ES-I3 (cell line): ENCODE data around the gene SGTA.
A peak's percentile ranks its signal among the peaks of the same experiment; 100 is the strongest.
"Not testable (repeated sequence)": the region's sequence is repeated elsewhere in the genome, so short reads cannot be mapped to it uniquely, and the experiment has no call there.

Experiments used
- H3K36me3 ChIP-seq: 2 replicates; pipeline ENCODE4 v1.6.1; 2013; ENCODE audit warnings: mild to moderate bottlenecking, low read length, control low read depth, moderate library complexity; ENCODE audit not compliant: insufficient read depth
- H3K4me1 ChIP-seq: 2 replicates; pipeline ENCODE4 v1.6.1; 2013; ENCODE audit warnings: mild to moderate bottlenecking, control low read depth, low read length; ENCODE audit not compliant: insufficient read depth
- H3K9ac ChIP-seq: 2 replicates; pipeline ENCODE4 v1.6.1; 2013; ENCODE audit warnings: low read depth, mild to moderate bottlenecking, low read length, moderate library complexity
- H3K9me3 ChIP-seq: 2 replicates; pipeline ENCODE4 v1.6.1; 2013; ENCODE audit warnings: mild to moderate bottlenecking, low read length, moderate library complexity; ENCODE audit not compliant: control insufficient read depth, insufficient read depth

The SGTA gene

DNA sequence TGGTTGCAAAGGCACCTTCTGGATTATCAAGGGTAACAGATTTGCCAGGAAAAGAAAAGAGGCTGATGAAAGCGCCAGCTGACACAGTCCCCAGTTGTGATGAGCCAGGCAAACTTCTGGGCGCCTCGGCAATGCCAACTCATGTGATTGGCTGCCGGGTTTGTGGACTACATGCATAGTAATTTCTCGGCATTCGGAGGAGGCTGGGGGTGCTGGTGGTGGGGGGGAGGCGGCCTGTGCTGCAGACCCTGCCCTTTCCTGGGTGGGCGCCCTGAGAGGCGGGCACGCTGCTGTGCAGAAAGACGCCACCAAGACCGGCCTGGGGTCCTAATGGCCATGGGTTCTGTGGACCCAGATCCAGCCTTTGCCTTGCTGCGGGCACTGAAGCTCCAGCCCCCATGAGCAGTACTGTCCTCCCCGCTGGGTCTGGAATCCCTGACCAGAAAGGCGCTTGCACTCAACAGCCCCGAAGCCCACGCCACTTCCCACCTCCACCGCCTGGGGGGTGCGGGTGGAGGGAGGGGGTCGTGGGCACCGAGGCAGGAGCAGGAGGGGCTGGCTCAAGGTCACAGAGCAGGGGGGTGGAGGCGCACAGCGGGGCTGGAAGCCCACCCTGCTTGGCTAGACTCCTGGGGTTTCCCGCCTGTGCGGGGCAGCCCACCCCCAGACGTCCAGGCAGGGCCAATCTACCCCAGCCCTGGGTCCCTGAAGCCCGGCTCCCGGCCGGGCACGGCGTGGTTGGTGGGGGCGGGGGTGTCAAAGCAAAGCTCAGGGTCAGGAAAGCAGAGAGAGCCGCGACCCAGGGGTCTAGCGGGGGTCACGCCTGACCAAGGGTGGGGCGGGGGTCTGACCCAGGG, 62.9 kb downstream of the SGTA start:
- Histone ChIP-seq H3K9ac (peak overlapping the region; percentile 70), H3K36me3 (no peaks in the 10 kb centered on the region), H3K4me1 (peaks cover 3% of the 10 kb centered on the region; the same call in 1 of the 2 replicates), H3K9me3 (no peaks in the 10 kb centered on the region; the same call in 1 of the 2 replicates)

GRCh38 chr19:2719232-2719735, 63.8 kb downstream of the SGTA start:
- Histone ChIP-seq H3K9ac (no peak overlapping the region), H3K9me3 (no peaks in the 10 kb centered on the region; the same call in none of the 2 replicates), H3K4me1 (peaks cover 3% of the 10 kb centered on the region; the same call in 1 of the 2 replicates), H3K36me3 (no peaks in the 10 kb centered on the region)

DNA sequence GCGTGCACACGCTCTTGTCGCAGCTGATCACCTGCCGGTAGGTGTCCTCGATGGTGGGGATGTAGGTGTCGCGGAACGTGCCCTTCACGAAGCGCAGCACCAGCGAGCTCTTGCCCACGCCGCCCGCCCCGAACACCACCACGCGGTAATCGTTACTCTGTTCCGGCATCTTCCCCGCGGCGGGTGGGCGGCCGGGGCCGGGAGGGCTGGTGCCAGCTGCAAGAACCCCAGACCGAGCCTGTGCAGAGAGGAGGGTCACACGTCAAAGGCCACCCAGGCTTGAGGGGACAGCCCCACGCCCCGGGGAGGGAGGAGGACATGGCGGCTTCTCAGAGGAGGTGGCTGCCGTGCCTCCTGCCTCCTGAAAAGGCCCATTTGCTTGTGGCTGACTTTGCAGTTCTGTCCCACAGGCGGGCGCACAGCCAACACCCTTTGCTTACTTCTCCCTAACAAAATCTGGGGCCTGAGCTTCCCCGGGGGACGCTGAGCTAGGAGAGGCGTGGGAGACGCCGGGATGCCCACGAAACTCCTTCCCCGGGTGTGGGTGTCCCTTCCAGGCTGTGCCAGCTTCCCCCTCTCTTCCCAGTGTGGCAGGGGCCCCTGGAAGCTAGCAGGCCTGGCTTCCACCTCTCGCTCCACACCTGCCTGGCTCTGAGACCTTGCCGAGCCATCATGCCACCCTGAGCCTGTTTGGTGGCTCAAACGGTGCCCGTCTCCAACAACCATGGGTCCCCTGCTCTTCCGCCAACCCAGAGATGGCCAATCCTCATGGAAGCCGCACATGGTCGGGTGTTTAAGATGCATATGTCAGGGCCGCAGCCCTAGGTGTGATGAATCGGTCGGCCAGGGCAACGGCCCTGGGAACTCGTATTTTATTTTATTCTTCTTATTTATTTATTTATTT, 65.2 kb downstream of the SGTA start:
- Histone ChIP-seq H3K4me1 (no peaks in the 10 kb centered on the region), H3K36me3 (no peaks in the 10 kb centered on the region), H3K9ac (no peak overlapping the region), H3K9me3 (no peaks in the 10 kb centered on the region; the same call in none of the 2 replicates)

DNA sequence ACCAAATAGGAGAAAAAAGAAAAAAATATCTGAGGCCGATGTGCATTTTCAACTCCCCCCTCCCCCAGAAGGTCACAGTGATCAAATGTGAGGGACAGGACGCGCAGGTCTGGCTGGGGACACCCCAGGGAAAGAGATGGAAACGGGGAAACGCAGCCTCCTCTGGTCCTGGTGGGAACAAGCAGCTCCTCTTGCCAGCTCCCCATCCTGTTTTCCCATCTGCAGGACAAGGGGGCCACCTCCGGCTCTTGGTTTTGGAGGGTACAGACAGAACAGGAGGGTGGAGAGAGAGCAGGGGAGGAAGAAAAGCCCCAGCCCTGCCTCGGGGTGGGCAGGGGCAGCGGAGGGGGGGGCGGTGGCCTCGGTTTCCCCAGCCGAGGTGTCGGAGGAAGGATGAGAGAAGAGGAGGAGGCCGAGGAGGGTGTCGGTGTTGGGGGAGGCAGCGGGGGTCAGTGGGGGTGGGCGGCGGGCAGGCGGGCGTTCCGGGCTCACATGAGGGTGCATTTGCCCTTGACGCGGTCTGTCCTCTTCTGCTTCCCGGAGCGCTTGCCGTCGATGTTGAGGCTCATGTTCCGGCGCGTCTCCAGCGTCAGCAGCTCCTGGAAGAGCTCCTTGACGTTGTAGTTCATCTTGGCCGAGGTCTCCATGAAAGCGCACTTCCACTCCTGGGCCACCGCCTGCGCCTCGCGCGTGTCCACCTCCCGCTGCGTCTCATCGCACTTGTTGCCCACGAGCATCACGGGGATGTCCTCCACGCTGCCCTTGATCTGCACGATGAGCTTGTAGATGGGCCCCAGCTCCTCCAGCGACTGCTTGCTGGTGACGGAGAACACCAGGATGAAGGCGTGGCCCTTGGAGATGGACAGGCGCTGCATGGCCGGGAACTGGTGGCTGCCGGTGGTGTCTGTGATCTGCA, 66.1 kb downstream of the SGTA start:
- no peaks in the 10 kb centered on the region for H3K4me1 ChIP-seq
- no peaks in the 10 kb centered on the region for H3K36me3 ChIP-seq
- H3K9ac ChIP-seq: no peak overlapping the region
- H3K9me3 ChIP-seq: no peaks in the 10 kb centered on the region; the same call in none of the 2 replicates

DNA sequence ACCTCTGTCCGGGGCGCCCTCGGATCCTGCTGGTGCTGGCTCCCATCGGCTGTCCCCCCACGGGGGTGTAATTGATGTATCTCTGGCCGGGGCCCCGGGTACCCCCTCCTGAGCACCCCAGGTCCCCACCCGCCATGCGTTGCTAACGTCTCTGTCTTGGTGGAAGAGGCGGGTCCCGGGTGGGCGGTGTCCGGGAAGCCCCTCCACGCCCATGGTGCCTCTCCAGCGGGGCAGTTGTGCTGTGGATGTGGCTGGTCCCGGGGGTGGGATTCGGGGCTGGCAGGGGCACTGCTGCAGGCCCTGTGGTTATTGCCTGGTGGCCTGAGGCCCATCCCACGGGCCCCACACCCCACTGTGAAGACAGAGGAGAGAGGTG, 66.8 kb downstream of the SGTA start:
- Histone ChIP-seq H3K4me1 (no peaks in the 10 kb centered on the region), H3K9ac (no peak overlapping the region), H3K9me3 (no peaks in the 10 kb centered on the region; the same call in none of the 2 replicates), H3K36me3 (no peaks in the 10 kb centered on the region)

DNA sequence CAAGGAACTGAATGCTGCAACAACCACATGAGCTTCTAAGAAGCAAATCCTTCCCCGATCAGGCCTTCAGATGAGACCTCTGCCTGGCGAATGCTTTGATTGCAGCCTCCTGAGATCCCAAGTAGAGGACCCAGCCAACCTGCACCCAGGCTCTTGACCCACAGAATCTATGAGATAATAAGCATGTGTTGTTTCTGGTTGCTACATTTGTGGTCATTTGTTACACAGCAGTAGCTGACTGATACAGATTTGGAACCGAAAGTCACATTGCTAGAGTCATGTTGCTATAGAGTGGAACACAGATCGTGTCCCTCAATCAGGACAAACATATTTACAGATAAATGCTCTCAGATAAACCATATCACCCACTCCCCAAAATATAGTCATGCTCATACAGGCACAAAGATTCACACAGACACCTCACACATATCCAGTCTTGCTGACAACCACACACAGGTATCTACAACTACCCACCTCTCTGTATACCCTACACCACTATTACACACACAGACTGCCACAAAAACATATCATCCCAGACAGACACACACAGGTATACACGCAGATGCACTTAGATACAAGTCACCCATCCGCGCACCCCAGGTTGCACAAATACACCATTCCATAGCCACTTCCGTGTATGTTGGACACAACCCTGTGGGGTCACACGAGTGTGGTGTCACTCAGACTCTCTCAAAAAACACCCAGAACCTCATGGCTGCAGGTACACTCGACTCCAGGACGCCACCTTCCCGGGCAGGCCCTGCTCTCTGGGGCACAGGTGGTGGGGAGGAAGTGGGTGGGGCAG, 67.4 kb downstream of the SGTA start:
- Histone ChIP-seq H3K9ac (no peak overlapping the region), H3K36me3 (no peaks in the 10 kb centered on the region), H3K9me3 (no peaks in the 10 kb centered on the region; the same call in none of the 2 replicates), H3K4me1 (no peaks in the 10 kb centered on the region)

DNA sequence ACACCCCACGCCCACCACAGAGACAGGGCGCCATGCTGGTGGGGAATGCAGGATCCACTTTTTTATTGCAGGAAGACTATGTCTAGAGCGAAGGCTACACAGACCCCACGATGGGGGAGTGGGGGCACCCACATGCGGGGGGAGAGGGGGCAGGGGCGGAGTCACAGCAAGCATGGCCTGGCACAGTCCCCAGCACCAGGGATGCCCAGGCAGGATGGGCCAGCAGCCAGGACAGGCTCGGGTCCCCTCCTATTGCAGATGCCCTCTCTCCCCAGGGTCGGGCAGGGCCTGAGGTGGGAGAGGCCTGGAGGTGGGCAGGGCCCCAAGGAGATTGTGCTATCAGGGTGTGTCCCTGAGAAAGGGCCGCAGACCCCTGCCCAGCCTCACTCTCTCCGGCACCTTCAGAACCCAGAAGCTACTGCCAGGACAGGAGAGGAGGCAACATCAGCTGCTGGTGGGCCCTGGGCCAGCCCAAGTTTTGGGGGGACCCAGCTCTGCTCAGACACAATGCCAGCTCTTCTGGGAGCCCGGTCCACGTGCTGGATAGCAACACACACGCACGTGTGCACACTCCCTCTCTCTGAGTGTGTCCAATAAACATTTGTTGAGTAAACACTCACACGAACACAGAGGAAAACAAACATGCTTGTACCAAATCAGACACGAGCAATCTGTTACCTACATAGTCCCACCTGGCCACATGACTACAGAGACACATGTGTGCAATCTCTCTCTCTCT, 68.4 kb downstream of the SGTA start:
- H3K9ac ChIP-seq: no peak overlapping the region
- H3K9me3 ChIP-seq: no peaks in the 10 kb centered on the region; the same call in none of the 2 replicates

DNA sequence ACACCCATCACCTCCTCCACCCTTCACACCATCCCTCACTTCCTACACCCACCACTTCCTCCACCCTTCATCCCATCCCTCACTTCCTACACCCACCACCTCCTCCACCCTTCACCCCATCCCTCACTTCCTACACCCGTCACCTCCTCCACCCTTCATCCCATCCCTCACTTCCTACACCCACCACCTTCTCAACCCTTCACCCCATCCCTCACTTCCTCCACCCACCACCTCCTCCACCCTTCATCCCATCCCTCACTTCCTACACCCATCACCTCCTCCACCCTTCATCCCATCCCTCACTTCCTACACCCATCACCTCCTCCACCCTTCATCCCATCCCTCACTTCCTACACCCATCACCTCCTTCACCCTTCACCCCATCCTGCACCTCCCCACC, 69.0 kb downstream of the SGTA start:
- H3K9ac ChIP-seq, H3K36me3 ChIP-seq, H3K9me3 ChIP-seq, H3K4me1 ChIP-seq: not testable (repeated sequence)

More for the DNA sequence above, 68.4 kb downstream of the SGTA start:
- Histone ChIP-seq H3K36me3 (no peaks in the 10 kb centered on the region), H3K4me1 (no peaks in the 10 kb centered on the region)

- not testable (repeated sequence) for H3K4me1 ChIP-seq, H3K9me3 ChIP-seq, H3K36me3 ChIP-seq, H3K9ac ChIP-seq
Observed at GRCh38 chr19:2713170-2713569, 69.9 kb downstream of the SGTA start.

DNA sequence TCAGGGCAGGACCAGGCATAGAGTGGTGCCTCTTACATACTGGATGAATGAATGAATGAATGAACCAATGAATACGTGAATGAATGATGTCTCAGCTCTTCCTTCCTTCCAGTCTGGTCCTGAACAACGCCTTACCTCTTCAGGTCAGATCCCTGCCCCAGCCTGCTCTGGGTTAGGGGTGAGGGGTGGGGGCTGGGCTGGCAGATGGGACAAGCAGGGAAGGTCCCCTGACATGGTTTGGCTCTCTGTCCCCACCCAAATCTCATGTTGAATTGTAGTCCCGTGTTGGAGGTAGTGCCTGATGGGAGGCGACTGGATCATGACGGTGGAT, 71.2 kb downstream of the SGTA start:
- H3K9me3 ChIP-seq: no peaks in the 10 kb centered on the region; the same call in none of the 2 replicates
- H3K4me1 ChIP-seq: no peaks in the 10 kb centered on the region
- no peak overlapping the region for H3K9ac ChIP-seq
- H3K36me3 ChIP-seq: no peaks in the 10 kb centered on the region

GRCh38 chr19:2711172-2711874, 71.8 kb downstream of the SGTA start:
- Histone ChIP-seq H3K4me1 (no peaks in the 10 kb centered on the region), H3K9me3 (no peaks in the 10 kb centered on the region; the same call in none of the 2 replicates), H3K9ac (no peak overlapping the region), H3K36me3 (no peaks in the 10 kb centered on the region)

- H3K9ac ChIP-seq: no peak overlapping the region
- no peaks in the 10 kb centered on the region for H3K9me3 ChIP-seq
- no peaks in the 10 kb centered on the region for H3K36me3 ChIP-seq
- no peaks in the 10 kb centered on the region for H3K4me1 ChIP-seq
Observed at GRCh38 chr19:2706251-2706650, 76.8 kb downstream of the SGTA start.
